SK-N-SH treated with all-trans-retinoic acid at 6 μM for 48 hours (cell line): ENCODE results near the gene RASAL1.

ENCODE experiments used
- ATAC-seq: fragments of 200-7000 bp; cut with Tn5 transposase; 3 replicates; pipeline ENCODE4 v1.9.1; 2020; ENCODE audit warnings: mild to moderate bottlenecking, moderate library complexity
- ARNTL ChIP-seq: fragments of 450-650 bp; formaldehyde crosslinking; IDR thresholded peaks from 2 replicates; pipeline ENCODE4 v1.5.0; 2020; ENCODE audit warnings: low read depth, mild to moderate bottlenecking, moderate library complexity, borderline replicate concordance
- BACH2 ChIP-seq: fragments of 250-450 bp; sonication (Bioruptor Pico); IDR thresholded peaks from 2 replicates; pipeline ENCODE4 v1.9.0; 2021; ENCODE audit warnings: mild to moderate bottlenecking, borderline replicate concordance
- ESRRG ChIP-seq: fragments of 250-450 bp; sonication (Bioruptor Pico); IDR thresholded peaks from 2 replicates; pipeline ENCODE4 v1.6.1; 2021; ENCODE audit warnings: mild to moderate bottlenecking
- GLIS3 ChIP-seq: fragments of 250-450 bp; sonication (Bioruptor Pico); IDR thresholded peaks from 2 replicates; pipeline ENCODE4 v1.5.0; 2020; ENCODE audit warnings: mild to moderate bottlenecking, moderate library complexity
- OSR1 ChIP-seq: fragments of 250-450 bp; sonication (Bioruptor Pico); IDR thresholded peaks from 2 replicates; pipeline ENCODE4 v1.8.0; 2022; ENCODE audit warnings: moderate library complexity, mild to moderate bottlenecking, inconsistent platforms
- PPARA ChIP-seq: fragments of 250-450 bp; sonication (Bioruptor Pico); IDR thresholded peaks from 2 replicates; pipeline ENCODE4 v1.5.0; 2020; ENCODE audit warnings: mild to moderate bottlenecking, borderline replicate concordance
- RARB ChIP-seq: fragments of 250-450 bp; sonication (Bioruptor Pico); IDR thresholded peaks from 2 replicates; pipeline ENCODE4 v1.8.0; 2021; ENCODE audit warnings: mild to moderate bottlenecking, moderate library complexity
- SNAI2 ChIP-seq: fragments of 250-450 bp; sonication (Bioruptor Pico); IDR thresholded peaks from 2 replicates; pipeline ENCODE4 v1.5.0; 2020; ENCODE audit warnings: mild to moderate bottlenecking, moderate library complexity
- TCF4 ChIP-seq: fragments of 250-450 bp; sonication (Bioruptor Pico); IDR thresholded peaks from 2 replicates; pipeline ENCODE4 v1.8.0; 2021; ENCODE audit warnings: mild to moderate bottlenecking, moderate library complexity, borderline replicate concordance
- TOX ChIP-seq: fragments of 250-450 bp; sonication (Bioruptor Pico); IDR thresholded peaks from 2 replicates; pipeline ENCODE4 v1.8.0; 2021; ENCODE audit warnings: mild to moderate bottlenecking, moderate library complexity, borderline replicate concordance
- ZC3H10 ChIP-seq: fragments of 250-450 bp; sonication (Bioruptor Pico); IDR thresholded peaks from 2 replicates; pipeline ENCODE4 v1.5.1; 2021; ENCODE audit warnings: mild to moderate bottlenecking, moderate library complexity
- ZFP3 ChIP-seq: fragments of 250-450 bp; sonication (Bioruptor Pico); IDR thresholded peaks from 2 replicates; pipeline ENCODE4 v1.5.0; 2020; ENCODE audit warnings: mild to moderate bottlenecking, moderate library complexity
- ZFP30 ChIP-seq: fragments of 450-650 bp; formaldehyde crosslinking; IDR thresholded peaks from 2 replicates; pipeline ENCODE4 v1.5.0; 2022; ENCODE audit warnings: mild to moderate bottlenecking, moderate library complexity
- ZNF70 ChIP-seq: fragments of 450-650 bp; formaldehyde crosslinking; IDR thresholded peaks from 2 replicates; pipeline ENCODE4 v1.5.0; 2020; ENCODE audit warnings: mild to moderate bottlenecking, moderate library complexity
- ZNF8 ChIP-seq: fragments of 450-650 bp; formaldehyde crosslinking; IDR thresholded peaks from 2 replicates; pipeline ENCODE4 v1.5.0; 2020; ENCODE audit warnings: mild to moderate bottlenecking, moderate library complexity
- TF ChIP-seq, protein P1 (sequence below): fragments of 250-450 bp; sonication (Bioruptor Pico); IDR thresholded peaks from 2 replicates; pipeline ENCODE4 v1.8.0; 2020; ENCODE audit warnings: mild to moderate bottlenecking, moderate library complexity, borderline replicate concordance
- TF ChIP-seq, protein P2 (sequence below): fragments of 250-450 bp; sonication (Bioruptor Pico); IDR thresholded peaks from 2 replicates; pipeline ENCODE4 v1.5.1; 2021; ENCODE audit warnings: mild to moderate bottlenecking, moderate library complexity
- TF ChIP-seq, protein P3 (sequence below): fragments of 250-450 bp; sonication (Bioruptor Pico); IDR thresholded peaks from 2 replicates; pipeline ENCODE4 v1.5.0; 2020; ENCODE audit warnings: mild to moderate bottlenecking, moderate library complexity
- TF ChIP-seq, protein P4 (sequence below): fragments of 250-450 bp; sonication (Bioruptor Pico); IDR thresholded peaks from 2 replicates; pipeline ENCODE4 v1.5.1; 2020; ENCODE audit warnings: low read depth, mild to moderate bottlenecking, moderate library complexity

RASAL1 gene

DNA sequence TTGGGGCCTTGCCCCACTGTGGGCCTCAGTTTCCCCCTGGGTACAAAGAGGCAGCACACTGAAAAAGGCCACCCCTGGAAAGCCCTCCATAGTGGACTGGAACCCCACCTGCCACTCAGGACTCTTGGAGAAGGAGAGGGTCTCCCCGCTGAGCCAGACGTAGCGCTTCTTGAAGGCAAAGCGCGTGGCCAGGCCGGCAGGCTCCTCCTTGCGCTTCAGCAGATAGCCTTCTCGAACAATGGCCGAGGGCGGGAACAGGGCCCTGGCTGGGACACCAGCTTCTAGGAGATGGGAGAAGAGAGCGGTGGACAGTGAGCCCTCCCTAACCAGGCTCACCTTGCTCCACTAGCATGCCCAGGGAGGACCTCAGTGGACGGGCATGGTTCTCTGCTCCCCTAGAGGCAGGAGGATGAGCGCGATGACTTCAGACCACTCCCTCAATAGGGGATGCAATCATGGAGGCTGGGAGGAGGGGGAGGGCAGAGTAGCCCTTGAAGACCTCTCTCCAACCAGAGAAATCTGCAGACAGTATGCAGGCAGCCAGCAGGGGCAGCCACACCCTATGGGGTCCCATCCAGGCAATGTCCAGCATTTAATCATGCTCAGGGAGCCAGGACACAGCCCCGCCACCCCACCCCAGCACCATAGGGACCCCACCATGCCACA lies 29.8 kb downstream of the RASAL1 start:
- ATAC-seq: no peak
- TF ChIP-seq ZFP30 (CRISPR knock-in tag) (no peak), ESRRG (CRISPR knock-in tag) (no peak), TOX (CRISPR knock-in tag) (no peak)
- TF ChIP-seq, protein P1, sequence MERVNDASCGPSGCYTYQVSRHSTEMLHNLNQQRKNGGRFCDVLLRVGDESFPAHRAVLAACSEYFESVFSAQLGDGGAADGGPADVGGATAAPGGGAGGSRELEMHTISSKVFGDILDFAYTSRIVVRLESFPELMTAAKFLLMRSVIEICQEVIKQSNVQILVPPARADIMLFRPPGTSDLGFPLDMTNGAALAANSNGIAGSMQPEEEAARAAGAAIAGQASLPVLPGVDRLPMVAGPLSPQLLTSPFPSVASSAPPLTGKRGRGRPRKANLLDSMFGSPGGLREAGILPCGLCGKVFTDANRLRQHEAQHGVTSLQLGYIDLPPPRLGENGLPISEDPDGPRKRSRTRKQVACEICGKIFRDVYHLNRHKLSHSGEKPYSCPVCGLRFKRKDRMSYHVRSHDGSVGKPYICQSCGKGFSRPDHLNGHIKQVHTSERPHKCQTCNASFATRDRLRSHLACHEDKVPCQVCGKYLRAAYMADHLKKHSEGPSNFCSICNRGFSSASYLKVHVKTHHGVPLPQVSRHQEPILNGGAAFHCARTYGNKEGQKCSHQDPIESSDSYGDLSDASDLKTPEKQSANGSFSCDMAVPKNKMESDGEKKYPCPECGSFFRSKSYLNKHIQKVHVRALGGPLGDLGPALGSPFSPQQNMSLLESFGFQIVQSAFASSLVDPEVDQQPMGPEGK (CRISPR knock-in tag): no peak
- TF ChIP-seq, protein P2, sequence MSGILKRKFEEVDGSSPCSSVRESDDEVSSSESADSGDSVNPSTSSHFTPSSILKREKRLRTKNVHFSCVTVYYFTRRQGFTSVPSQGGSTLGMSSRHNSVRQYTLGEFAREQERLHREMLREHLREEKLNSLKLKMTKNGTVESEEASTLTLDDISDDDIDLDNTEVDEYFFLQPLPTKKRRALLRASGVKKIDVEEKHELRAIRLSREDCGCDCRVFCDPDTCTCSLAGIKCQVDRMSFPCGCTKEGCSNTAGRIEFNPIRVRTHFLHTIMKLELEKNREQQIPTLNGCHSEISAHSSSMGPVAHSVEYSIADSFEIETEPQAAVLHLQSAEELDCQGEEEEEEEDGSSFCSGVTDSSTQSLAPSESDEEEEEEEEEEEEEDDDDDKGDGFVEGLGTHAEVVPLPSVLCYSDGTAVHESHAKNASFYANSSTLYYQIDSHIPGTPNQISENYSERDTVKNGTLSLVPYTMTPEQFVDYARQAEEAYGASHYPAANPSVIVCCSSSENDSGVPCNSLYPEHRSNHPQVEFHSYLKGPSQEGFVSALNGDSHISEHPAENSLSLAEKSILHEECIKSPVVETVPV: no peak

DNA sequence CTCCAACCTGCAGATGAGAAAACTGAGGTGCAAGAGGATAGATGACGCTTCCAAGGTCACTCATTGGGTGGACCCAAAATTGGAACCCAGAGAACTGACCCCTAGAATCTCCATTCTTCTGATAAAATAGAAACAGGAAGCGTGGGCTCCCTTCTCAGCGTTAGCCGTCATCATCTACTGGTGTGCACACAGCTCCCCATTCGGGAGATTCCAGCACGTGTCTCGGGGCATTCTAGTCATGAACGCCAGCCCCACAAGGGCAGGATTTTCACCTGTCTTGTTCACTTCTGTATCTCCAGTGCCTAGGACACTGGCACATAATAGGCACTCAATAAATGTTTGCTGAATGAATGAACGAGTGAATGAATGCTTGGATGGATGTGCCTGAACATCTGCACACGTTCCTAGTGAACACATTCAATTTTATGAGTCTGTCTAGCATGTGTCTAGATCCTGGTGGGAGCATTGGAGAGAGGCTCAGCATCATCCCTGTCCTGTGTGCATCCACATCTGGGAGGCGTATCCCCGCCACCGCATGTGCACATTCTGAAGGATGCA lies 30.5 kb downstream of the RASAL1 start:
- ATAC-seq: no peak
- TF ChIP-seq RARB (CRISPR knock-in tag): no peak
- no peak for TF ChIP-seq TCF4
- TF ChIP-seq ZFP3: no peak

DNA sequence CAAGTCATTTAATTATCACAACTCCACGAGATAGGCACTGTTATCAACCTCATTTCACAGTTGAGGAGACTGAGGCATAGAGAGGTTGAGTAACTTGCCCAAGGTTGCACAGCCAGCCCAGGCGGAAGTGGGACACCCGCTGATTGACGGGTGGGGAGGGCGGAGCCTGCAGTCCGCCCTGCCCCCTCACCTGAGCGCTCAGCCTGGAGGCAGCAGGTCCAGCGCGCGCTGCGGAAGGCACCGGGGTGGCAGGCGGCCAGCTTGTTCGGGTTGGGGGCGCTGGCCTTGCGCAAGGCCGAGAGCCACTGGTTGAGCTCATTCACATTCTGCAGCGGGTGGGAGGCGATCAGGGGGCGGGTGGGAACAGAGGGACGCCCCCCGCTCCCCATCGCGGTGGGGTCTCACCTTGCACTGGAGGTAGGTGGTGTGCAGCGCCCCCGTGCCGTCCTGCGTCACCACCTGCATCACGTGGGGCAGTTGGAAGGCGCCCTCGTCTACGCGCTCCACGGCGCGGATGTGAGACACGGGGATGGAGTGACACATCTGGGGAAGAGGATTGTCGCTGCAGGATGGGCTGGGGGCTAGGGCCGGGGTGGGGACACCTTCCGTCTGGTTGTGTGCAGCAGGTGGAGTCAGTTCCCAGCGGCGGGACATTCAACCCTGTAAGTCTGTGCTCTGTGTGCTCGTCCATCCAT lies 31.7 kb downstream of the RASAL1 start:
- no peak; the same call in 2 of the 3 replicates for ATAC-seq
- TF ChIP-seq, protein P3, sequence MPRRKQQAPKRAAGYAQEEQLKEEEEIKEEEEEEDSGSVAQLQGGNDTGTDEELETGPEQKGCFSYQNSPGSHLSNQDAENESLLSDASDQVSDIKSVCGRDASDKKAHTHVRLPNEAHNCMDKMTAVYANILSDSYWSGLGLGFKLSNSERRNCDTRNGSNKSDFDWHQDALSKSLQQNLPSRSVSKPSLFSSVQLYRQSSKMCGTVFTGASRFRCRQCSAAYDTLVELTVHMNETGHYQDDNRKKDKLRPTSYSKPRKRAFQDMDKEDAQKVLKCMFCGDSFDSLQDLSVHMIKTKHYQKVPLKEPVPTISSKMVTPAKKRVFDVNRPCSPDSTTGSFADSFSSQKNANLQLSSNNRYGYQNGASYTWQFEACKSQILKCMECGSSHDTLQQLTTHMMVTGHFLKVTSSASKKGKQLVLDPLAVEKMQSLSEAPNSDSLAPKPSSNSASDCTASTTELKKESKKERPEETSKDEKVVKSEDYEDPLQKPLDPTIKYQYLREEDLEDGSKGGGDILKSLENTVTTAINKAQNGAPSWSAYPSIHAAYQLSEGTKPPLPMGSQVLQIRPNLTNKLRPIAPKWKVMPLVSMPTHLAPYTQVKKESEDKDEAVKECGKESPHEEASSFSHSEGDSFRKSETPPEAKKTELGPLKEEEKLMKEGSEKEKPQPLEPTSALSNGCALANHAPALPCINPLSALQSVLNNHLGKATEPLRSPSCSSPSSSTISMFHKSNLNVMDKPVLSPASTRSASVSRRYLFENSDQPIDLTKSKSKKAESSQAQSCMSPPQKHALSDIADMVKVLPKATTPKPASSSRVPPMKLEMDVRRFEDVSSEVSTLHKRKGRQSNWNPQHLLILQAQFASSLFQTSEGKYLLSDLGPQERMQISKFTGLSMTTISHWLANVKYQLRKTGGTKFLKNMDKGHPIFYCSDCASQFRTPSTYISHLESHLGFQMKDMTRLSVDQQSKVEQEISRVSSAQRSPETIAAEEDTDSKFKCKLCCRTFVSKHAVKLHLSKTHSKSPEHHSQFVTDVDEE (CRISPR knock-in tag): no peak
- TF ChIP-seq, protein P2: no peak
- TF ChIP-seq ESRRG (CRISPR knock-in tag) (no peak), ZNF70 (CRISPR knock-in tag) (no peak), TOX (CRISPR knock-in tag) (no peak), ZFP3 (no peak), ZFP30 (CRISPR knock-in tag) (no peak), BACH2 (CRISPR knock-in tag) (no peak), GLIS3 (CRISPR knock-in tag) (no peak), RARB (CRISPR knock-in tag) (no peak), ARNTL (CRISPR knock-in tag) (no peak), ZC3H10 (CRISPR knock-in tag) (no peak), PPARA (CRISPR knock-in tag) (no peak), TCF4 (no peak)

DNA sequence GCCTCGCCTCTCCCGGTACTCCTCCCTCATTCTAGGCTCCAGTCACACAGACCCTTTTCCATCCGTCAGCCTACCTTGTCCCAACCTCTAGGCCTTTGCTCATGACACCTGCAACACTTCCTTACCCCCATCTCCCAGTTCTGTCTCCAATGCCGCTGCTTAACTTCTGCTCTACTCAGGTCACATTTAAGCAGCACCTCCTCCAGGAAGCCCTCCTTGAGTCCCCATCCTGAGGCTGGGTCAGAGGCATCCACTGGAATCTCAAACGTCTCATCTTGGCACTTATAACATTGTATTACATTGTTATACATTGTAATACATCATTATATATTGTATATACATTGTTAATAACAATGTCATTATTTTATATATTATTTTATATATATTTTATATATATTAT lies 32.8 kb downstream of the RASAL1 start:
- ATAC-seq: no peak
- no peak for TF ChIP-seq ZC3H10 (CRISPR knock-in tag)
- TF ChIP-seq ZNF70 (CRISPR knock-in tag): no peak
- no peak for TF ChIP-seq ZFP30 (CRISPR knock-in tag)
- TF ChIP-seq PPARA (CRISPR knock-in tag): no peak
- TF ChIP-seq, protein P4, sequence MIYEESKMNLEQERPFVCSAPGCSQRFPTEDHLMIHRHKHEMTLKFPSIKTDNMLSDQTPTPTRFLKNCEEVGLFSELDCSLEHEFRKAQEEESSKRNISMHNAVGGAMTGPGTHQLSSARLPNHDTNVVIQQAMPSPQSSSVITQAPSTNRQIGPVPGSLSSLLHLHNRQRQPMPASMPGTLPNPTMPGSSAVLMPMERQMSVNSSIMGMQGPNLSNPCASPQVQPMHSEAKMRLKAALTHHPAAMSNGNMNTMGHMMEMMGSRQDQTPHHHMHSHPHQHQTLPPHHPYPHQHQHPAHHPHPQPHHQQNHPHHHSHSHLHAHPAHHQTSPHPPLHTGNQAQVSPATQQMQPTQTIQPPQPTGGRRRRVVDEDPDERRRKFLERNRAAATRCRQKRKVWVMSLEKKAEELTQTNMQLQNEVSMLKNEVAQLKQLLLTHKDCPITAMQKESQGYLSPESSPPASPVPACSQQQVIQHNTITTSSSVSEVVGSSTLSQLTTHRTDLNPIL (CRISPR knock-in tag): no peak
- TF ChIP-seq TOX (CRISPR knock-in tag): no peak
- no peak for TF ChIP-seq ZNF8
- TF ChIP-seq, protein P3 (CRISPR knock-in tag): no peak
- no peak for TF ChIP-seq RARB (CRISPR knock-in tag)
- TF ChIP-seq SNAI2: no peak
- no peak for TF ChIP-seq OSR1 (CRISPR knock-in tag)
- no peak for TF ChIP-seq ESRRG (CRISPR knock-in tag)
- no peak for TF ChIP-seq ZFP3
